ENCODE measurements around the gene C12orf56.
A peak's percentile ranks its signal among the peaks of the same experiment; 100 is the strongest.
"Not testable (repeated sequence)": the region's sequence is repeated elsewhere in the genome, so short reads cannot be mapped to it uniquely, and the experiment has no call there.

Gene C12orf56

GRCh38 chr12:64299628-64300027, 90.9 kb downstream of the C12orf56 start:
- DNase-seq, result no peak

- no peak for DNase-seq
Measured at GRCh38 chr12:64296301-64296700, 94.3 kb downstream of the C12orf56 start.

GRCh38 chr12:64293654-64294364, 96.7 kb downstream of the C12orf56 start:
- no peak for DNase-seq

- DNase-seq, result not testable (repeated sequence)
Measured at GRCh38 chr12:64293174-64293573, 97.4 kb downstream of the C12orf56 start.

- no peak for DNase-seq
Measured at GRCh38 chr12:64286521-64286920, 104.0 kb downstream of the C12orf56 start.

GRCh38 chr12:64284256-64284655, 106.3 kb downstream of the C12orf56 start:
- DNase-seq, result no peak

GRCh38 chr12:64278421-64278820, 112.1 kb downstream of the C12orf56 start:
- no peak for DNase-seq

GRCh38 chr12:64273527-64274403, 116.8 kb downstream of the C12orf56 start:
- DNase-seq, result peak; percentile 24

GRCh38 chr12:64270411-64270810, 120.1 kb downstream of the C12orf56 start:
- DNase-seq, result no peak

GRCh38 chr12:64269161-64269560, 121.4 kb downstream of the C12orf56 start:
- no peak for DNase-seq

- DNase-seq, result no peak
Measured at GRCh38 chr12:64268409-64268808, 122.1 kb downstream of the C12orf56 start.

- DNase-seq, result no peak
Measured at GRCh38 chr12:64265839-64266238, 124.7 kb downstream of the C12orf56 start.

- DNase-seq, result no peak
Measured at GRCh38 chr12:64261813-64262212, 128.7 kb downstream of the C12orf56 start.

GRCh38 chr12:64258576-64258975, 132.0 kb downstream of the C12orf56 start:
- DNase-seq, result no peak

GRCh38 chr12:64256166-64256800, 134.3 kb downstream of the C12orf56 start:
- DNase-seq, result peak; percentile 64

- DNase-seq, result no peak
Measured at GRCh38 chr12:64255249-64255648, 135.3 kb downstream of the C12orf56 start.

GRCh38 chr12:64253356-64253755, 137.2 kb downstream of the C12orf56 start:
- no peak for DNase-seq

- DNase-seq, result no peak
Measured at GRCh38 chr12:64252681-64253080, 137.9 kb downstream of the C12orf56 start.

GRCh38 chr12:64243809-64244208, 146.7 kb downstream of the C12orf56 start:
- DNase-seq, result no peak

GRCh38 chr12:64240781-64241180, 149.8 kb downstream of the C12orf56 start:
- DNase-seq, result no peak

- DNase-seq, result no peak
Measured at GRCh38 chr12:64237382-64237781, 153.2 kb downstream of the C12orf56 start.

GRCh38 chr12:64236549-64236948, 154.0 kb downstream of the C12orf56 start:
- no peak for DNase-seq

- no peak for DNase-seq
Measured at GRCh38 chr12:64232196-64232595, 158.4 kb downstream of the C12orf56 start.

GRCh38 chr12:64229796-64230195, 160.8 kb downstream of the C12orf56 start:
- no peak for DNase-seq
